ENCODE measurements around the gene CPT1A.

Gene CPT1A

GRCh38 chr11:68854273-68854958 lies 12.7 kb upstream of the CPT1A start:
- DNase-seq (ENCODE audit: low read depth), result no peak

- no peak for DNase-seq (ENCODE audit: low read depth)
Observed at GRCh38 chr11:68852628-68853027, 10.9 kb upstream of the CPT1A start.

GRCh38 chr11:68848429-68848828 lies 6.7 kb upstream of the CPT1A start:
- DNase-seq (ENCODE audit: low read depth), result no peak

- DNase-seq (ENCODE audit: low read depth), result no peak
Observed at GRCh38 chr11:68847395-68847794, 5.7 kb upstream of the CPT1A start.

- DNase-seq (ENCODE audit: low read depth), result no peak
Observed at GRCh38 chr11:68845351-68846002, 3.8 kb upstream of the CPT1A start.

GRCh38 chr11:68844801-68845200 lies 3.1 kb upstream of the CPT1A start:
- DNase-seq (ENCODE audit: low read depth), result no peak

- no peak for DNase-seq (ENCODE audit: low read depth)
Observed at GRCh38 chr11:68844376-68844775, 2.7 kb upstream of the CPT1A start.

- peak; percentile 53 for DNase-seq (ENCODE audit: low read depth)
Observed at GRCh38 chr11:68843703-68844312, 2.1 kb upstream of the CPT1A start.

GRCh38 chr11:68843052-68843561 lies 1.4 kb upstream of the CPT1A start:
- peak; percentile 38 for DNase-seq (ENCODE audit: low read depth)

- no peak for DNase-seq (ENCODE audit: low read depth)
Observed at GRCh38 chr11:68842427-68843051, 823 bp upstream of the CPT1A start.

GRCh38 chr11:68840661-68841653 lies 759 bp downstream of the CPT1A start:
- no peak for DNase-seq (ENCODE audit: low read depth)

- DNase-seq (ENCODE audit: low read depth), result no peak
Observed at GRCh38 chr11:68839911-68840641, 1.6 kb downstream of the CPT1A start.

- peak; percentile 92 for DNase-seq (ENCODE audit: low read depth)
Observed at GRCh38 chr11:68839054-68839865, 2.5 kb downstream of the CPT1A start.

- DNase-seq (ENCODE audit: low read depth), result no peak
Observed at GRCh38 chr11:68838572-68838964, 3.1 kb downstream of the CPT1A start.

GRCh38 chr11:68837583-68838571 lies 3.8 kb downstream of the CPT1A start:
- DNase-seq (ENCODE audit: low read depth), result no peak

GRCh38 chr11:68835749-68836148 lies 6.0 kb downstream of the CPT1A start:
- no peak for DNase-seq (ENCODE audit: low read depth)

- DNase-seq (ENCODE audit: low read depth), result no peak
Observed at GRCh38 chr11:68835328-68835727, 6.4 kb downstream of the CPT1A start.

- DNase-seq (ENCODE audit: low read depth), result no peak
Observed at GRCh38 chr11:68832476-68833181, 9.1 kb downstream of the CPT1A start.
